ENCODE measurements around the gene DNAH6. TPM values are rescaled to one million over a fixed set of nuclear protein-coding genes. Genes with fewer than 3 reads are reported as not detected.

The DNAH6 gene
- total RNA-seq, 1 experiment from 2014 or later, result 0.26 TPM

DNA sequence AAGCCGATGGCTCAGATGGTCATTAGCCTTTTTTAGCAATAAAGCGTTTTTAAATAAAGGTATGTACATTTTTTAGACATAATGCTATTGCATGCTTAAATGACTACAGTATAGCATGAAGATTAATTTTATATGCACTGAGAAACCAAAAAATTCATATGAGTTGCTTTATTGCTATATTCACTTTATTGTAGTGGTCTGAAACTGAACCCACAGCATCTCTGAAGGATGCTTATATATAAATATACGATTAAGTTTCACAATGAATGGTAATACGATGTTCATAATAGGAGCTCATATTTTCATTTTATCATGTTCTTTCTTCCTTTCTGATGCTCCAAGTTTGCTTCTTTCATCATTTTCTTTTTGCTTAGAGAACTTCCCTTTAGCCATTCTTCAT is 132.8 kb downstream of the DNAH6 start:
- Histone ChIP-seq H3K9me3 (ENCODE audit: control insufficient read depth, low read depth, low read length) (no peaks in the 10 kb centered on the region), H4K20me1 (ENCODE audit: control insufficient read depth, insufficient read depth, insufficient read length) (no peaks in the 10 kb centered on the region), H3K79me1 (ENCODE audit: insufficient read depth, low read depth, low read length, poor library complexity, severe bottlenecking) (no peaks in the 10 kb centered on the region), H3K27me3 (ENCODE audit: insufficient read depth, low read length) (no peaks in the 10 kb centered on the region), H3K27ac (ENCODE audit: insufficient read length, low read depth, low read length) (no peak overlapping the region), H3K9ac (ENCODE audit: extremely low read depth, insufficient read length, low read length) (no peak overlapping the region), H3K14ac (ENCODE audit: insufficient read depth, low read length) (no peak overlapping the region), H4K8ac (replicated peaks; ENCODE audit: insufficient read length, low read depth, low read length) (no peak overlapping the region), H3T11ph (ENCODE audit: low read length) (no peak overlapping the region), H3K56ac (ENCODE audit: insufficient read length, low read depth, low read length) (no peak overlapping the region), H3K79me2 (ENCODE audit: insufficient read depth, low read length) (no peaks in the 10 kb centered on the region), H3K4me1 (ENCODE audit: insufficient read depth, low read length) (no peaks in the 10 kb centered on the region), H2BK120ac (ENCODE audit: low read depth, low read length, poor library complexity, severe bottlenecking) (no peak overlapping the region), H2AFZ (ENCODE audit: low read length) (no peak overlapping the region), H3K4me2 (ENCODE audit: insufficient read depth, insufficient read length, low read length) (no peak overlapping the region), H2BK15ac (ENCODE audit: low read depth, low read length) (no peak overlapping the region), H4K91ac (ENCODE audit: insufficient read length, low read depth, low read length) (no peak overlapping the region), H2BK20ac (ENCODE audit: low read depth, low read length, poor library complexity, severe bottlenecking) (no peak overlapping the region), H3K18ac (ENCODE audit: insufficient read length, low read depth, low read length) (no peak overlapping the region), H3K23ac (ENCODE audit: insufficient read length, low read depth, low read length) (no peak overlapping the region), H2AK5ac (ENCODE audit: insufficient read length, low read length) (no peak overlapping the region), H4K5ac (ENCODE audit: insufficient read length, low read depth, low read length) (no peak overlapping the region), H3K4ac (ENCODE audit: low read depth, low read length) (no peak overlapping the region), H2BK12ac (ENCODE audit: insufficient read length, low read depth, low read length) (no peak overlapping the region), H2BK5ac (ENCODE audit: insufficient read length, low read length) (no peak overlapping the region), H3K23me2 (ENCODE audit: insufficient read length, low read depth, low read length, poor library complexity, severe bottlenecking) (no peaks in the 10 kb centered on the region)
- no peak for DNase-seq
- Mint-ChIP-seq H3K27me3 (ENCODE audit: low read depth) (peaks cover 17% of the 10 kb centered on the region), H3K36me3 (ENCODE audit: insufficient read depth in 1 of 3, low read depth in 3 of 3) (no peaks in the 10 kb centered on the region; a peak in 1 of 7 replicates), H3K9me3 (peaks cover 0 to 8% of the 10 kb centered on the region in 2 experiments; a peak in 2 of 5 replicates), H3K4me3 (no peak overlapping the region), H3K27ac (no peak overlapping the region), H3K4me1 (peaks cover 2 to 3% of the 10 kb centered on the region in 2 experiments; a peak in 1 of 4 replicates)
- no CpG with 5 or more reads among the region's 4 CpGs for WGBS (ENCODE audit: extremely low coverage, insufficient read length, low lambda C conversion rate)
- TF ChIP-seq, protein P1, sequence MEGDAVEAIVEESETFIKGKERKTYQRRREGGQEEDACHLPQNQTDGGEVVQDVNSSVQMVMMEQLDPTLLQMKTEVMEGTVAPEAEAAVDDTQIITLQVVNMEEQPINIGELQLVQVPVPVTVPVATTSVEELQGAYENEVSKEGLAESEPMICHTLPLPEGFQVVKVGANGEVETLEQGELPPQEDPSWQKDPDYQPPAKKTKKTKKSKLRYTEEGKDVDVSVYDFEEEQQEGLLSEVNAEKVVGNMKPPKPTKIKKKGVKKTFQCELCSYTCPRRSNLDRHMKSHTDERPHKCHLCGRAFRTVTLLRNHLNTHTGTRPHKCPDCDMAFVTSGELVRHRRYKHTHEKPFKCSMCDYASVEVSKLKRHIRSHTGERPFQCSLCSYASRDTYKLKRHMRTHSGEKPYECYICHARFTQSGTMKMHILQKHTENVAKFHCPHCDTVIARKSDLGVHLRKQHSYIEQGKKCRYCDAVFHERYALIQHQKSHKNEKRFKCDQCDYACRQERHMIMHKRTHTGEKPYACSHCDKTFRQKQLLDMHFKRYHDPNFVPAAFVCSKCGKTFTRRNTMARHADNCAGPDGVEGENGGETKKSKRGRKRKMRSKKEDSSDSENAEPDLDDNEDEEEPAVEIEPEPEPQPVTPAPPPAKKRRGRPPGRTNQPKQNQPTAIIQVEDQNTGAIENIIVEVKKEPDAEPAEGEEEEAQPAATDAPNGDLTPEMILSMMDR (conservative IDR thresholded peaks at IDR 0.05), result no peak
